Measurements from ENCODE around the gene MSH6. TPM values are rescaled to one million over a fixed set of nuclear protein-coding genes. Genes with fewer than 3 reads are reported as not detected.

MSH6 gene
- total and polyA plus RNA-seq, 9 of the 15 experiments (the other 6 are each of a cell fraction or from before 2014, with no cell fraction given) = 15.3 to 147 (median 80.5) TPM

DNA sequence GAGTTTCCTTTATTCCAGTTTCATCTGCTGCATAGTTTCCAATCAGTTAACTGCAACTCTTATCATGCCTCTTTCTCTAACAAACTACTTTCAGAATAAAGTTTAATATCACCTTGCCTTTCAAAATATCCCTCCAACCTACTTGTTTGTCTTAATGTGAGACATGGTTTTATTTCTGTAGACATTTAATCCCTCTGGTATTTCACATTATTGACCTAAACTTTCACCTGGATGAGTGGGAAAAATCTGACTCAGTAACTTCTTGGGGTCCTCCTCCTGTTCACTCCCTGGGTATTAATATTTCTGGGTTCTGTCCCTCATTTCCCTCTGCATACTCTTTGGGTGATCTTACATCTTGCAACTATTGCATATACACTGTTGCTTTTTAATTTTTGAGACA lies 27.9 kb downstream of the MSH6 start:
- DNase-seq (ENCODE audit: extremely low read depth in 1 of 4, low spot score in 3 of 4) (no peak), FAIRE-seq (no peak), ATAC-seq (no peak)
- CTCF ChIA-PET (ENCODE audit: low intra/inter-chr PET ratio) = no interaction called here
- POLR2A ChIA-PET = interaction anchor here (2.2 kb wide), 1 partner anchor 10 kb away, joined by 5 read pairs; no protein-coding TSS in a partner anchor
- TF ChIP-seq, protein P1, sequence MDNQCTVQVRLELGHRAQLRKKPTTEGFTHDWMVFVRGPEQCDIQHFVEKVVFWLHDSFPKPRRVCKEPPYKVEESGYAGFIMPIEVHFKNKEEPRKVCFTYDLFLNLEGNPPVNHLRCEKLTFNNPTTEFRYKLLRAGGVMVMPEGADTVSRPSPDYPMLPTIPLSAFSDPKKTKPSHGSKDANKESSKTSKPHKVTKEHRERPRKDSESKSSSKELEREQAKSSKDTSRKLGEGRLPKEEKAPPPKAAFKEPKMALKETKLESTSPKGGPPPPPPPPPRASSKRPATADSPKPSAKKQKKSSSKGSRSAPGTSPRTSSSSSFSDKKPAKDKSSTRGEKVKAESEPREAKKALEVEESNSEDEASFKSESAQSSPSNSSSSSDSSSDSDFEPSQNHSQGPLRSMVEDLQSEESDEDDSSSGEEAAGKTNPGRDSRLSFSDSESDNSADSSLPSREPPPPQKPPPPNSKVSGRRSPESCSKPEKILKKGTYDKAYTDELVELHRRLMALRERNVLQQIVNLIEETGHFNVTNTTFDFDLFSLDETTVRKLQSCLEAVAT (IDR thresholded peaks at IDR 0.05) = no peak
- TF ChIP-seq MEF2D (tag; conservative IDR thresholded peaks at IDR 0.05; ENCODE audit: low read depth) = no peak
- Histone ChIP-seq H4K20me1 (replicated peaks; ENCODE audit: control insufficient read depth, insufficient read depth, low read length) (no peaks in the 10 kb centered on the region), H3K9me3 (replicated peaks; ENCODE audit: control insufficient read depth, insufficient read depth, low read depth, low read length) (no peaks in the 10 kb centered on the region), H2AFZ (ENCODE audit: low read depth, low read length) (no peak overlapping the region), H3K9ac (ENCODE audit: insufficient read depth in 1 of 2, low read depth in 2 of 2, low read length in 2 of 2) (no peak overlapping the region), H3K4me2 (ENCODE audit: insufficient read depth, low read length) (no peak overlapping the region), H3K36me3 (ENCODE audit: control insufficient read depth, insufficient read depth, low read length) (peaks cover 93% of the 10 kb centered on the region), H3K79me2 (ENCODE audit: control insufficient read depth, insufficient read depth, low read length) (no peaks in the 10 kb centered on the region), H3K4me3 (no peak overlapping the region), H3K27ac (ENCODE audit: extremely low read depth, low read depth, low read length) (no peak overlapping the region), H3K4me1 (replicated peaks in 1 of 2; ENCODE audit: control insufficient read depth in 2 of 2, insufficient read depth in 2 of 2, low read length in 2 of 2) (no peaks in the 10 kb centered on the region), H3K27me3 (ENCODE audit: control insufficient read depth in 2 of 2, insufficient read depth in 2 of 2, low read length in 2 of 2) (no peaks in the 10 kb centered on the region), H3K9me1 (ENCODE audit: control insufficient read depth, insufficient read depth, low read length) (no peaks in the 10 kb centered on the region)
- no TSS peak for BruUV-seq (replicated peaks)
- intact Hi-C loops (cut with micrococcal nuclease) (no loop called here), in situ Hi-C loops (cut with MboI) (no loop called here)

DNA sequence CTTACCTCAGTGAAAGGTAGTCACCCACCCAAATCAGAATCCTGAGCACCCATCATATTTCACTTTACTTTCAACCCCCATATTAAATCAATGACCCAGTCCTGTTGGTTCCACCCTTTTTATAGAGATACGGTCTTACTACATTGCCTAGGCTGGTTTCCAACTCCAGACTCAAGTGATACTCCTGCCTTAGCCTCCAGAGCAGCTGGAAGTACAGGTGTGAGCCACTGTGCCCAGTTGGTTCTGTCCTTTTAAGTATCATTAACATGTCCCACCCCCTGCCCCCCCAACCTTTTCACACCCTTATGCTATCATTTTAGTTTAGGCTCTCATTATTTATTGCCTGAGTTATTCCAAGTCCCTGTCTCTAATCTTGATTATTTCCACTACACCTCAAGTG lies 28.7 kb downstream of the MSH6 start:
- in situ Hi-C loops (cut with MboI) = no loop called here
- CTCF ChIA-PET (ENCODE audit: low intra/inter-chr PET ratio) = no interaction called here
- ATAC-seq = no peak

More for the DNA sequence above, 28.7 kb downstream of the MSH6 start:
- Histone ChIP-seq H3K27ac (ENCODE audit: extremely low read depth, low read depth, low read length) (no peak overlapping the region), H3K4me3 (no peak overlapping the region), H4K20me1 (replicated peaks; ENCODE audit: control insufficient read depth, insufficient read depth, low read length) (no peaks in the 10 kb centered on the region), H3K9me3 (replicated peaks; ENCODE audit: control insufficient read depth, insufficient read depth, low read depth, low read length) (no peaks in the 10 kb centered on the region), H2AFZ (ENCODE audit: low read depth, low read length) (no peak overlapping the region), H3K4me2 (ENCODE audit: insufficient read depth, low read length) (no peak overlapping the region), H3K9me1 (ENCODE audit: control insufficient read depth, insufficient read depth, low read length) (no peaks in the 10 kb centered on the region), H3K36me3 (ENCODE audit: control insufficient read depth, insufficient read depth, low read length) (peaks cover 93% of the 10 kb centered on the region), H3K4me1 (replicated peaks in 1 of 2; ENCODE audit: control insufficient read depth in 2 of 2, insufficient read depth in 2 of 2, low read length in 2 of 2) (no peaks in the 10 kb centered on the region), H3K79me2 (ENCODE audit: control insufficient read depth, insufficient read depth, low read length) (no peaks in the 10 kb centered on the region), H3K9ac (ENCODE audit: insufficient read depth in 1 of 2, low read depth in 2 of 2, low read length in 2 of 2) (no peak overlapping the region), H3K27me3 (ENCODE audit: control insufficient read depth in 2 of 2, insufficient read depth in 2 of 2, low read length in 2 of 2) (no peaks in the 10 kb centered on the region)
- DNase-seq (ENCODE audit: extremely low read depth in 1 of 4, low spot score in 3 of 4) (no peak), FAIRE-seq (no peak)
- 86% methylated on average over 1 of the region's 1 CpG for WGBS (ENCODE audit: insufficient coverage, low coverage, missing lambda C conversion rate)
- intact Hi-C loops (cut with micrococcal nuclease) = no loop called here
- BruUV-seq (replicated peaks) = no TSS peak
- no peak for TF ChIP-seq RFX7 (CRISPR knock-in tag; IDR thresholded peaks at IDR 0.05)
- no peak for TF ChIP-seq DMBX1 (CRISPR knock-in tag; IDR thresholded peaks at IDR 0.05; ENCODE audit: borderline replicate concordance)
- no peak for TF ChIP-seq HMG20B (CRISPR knock-in tag; IDR thresholded peaks at IDR 0.05)
- TF ChIP-seq ZNF507 (tag; conservative IDR thresholded peaks at IDR 0.05) = no peak
- TF ChIP-seq, protein P2, sequence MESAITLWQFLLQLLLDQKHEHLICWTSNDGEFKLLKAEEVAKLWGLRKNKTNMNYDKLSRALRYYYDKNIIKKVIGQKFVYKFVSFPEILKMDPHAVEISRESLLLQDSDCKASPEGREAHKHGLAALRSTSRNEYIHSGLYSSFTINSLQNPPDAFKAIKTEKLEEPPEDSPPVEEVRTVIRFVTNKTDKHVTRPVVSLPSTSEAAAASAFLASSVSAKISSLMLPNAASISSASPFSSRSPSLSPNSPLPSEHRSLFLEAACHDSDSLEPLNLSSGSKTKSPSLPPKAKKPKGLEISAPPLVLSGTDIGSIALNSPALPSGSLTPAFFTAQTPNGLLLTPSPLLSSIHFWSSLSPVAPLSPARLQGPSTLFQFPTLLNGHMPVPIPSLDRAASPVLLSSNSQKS (CRISPR knock-in tag; IDR thresholded peaks at IDR 0.05) = no peak
- no peak for TF ChIP-seq ZNF239 (CRISPR knock-in tag; IDR thresholded peaks at IDR 0.05)
- POLR2A ChIA-PET = interaction anchor here (2.2 kb wide), 1 partner anchor 11 kb away, joined by 5 read pairs; no protein-coding TSS in a partner anchor
